GM21447 (cell line): Measurements from ENCODE around the gene HMCN2.
"Not testable (repeated sequence)": the region's sequence is repeated elsewhere in the genome, so short reads cannot be mapped to it uniquely, and the experiment has no call there.

ENCODE experiments used
- ATAC-seq: cut with Tn5 transposase; IDR thresholded peaks from one replicate; pipeline ENCODE4 v1.9.1; 2021; ENCODE audit not compliant: unreplicated experiment

The HMCN2 gene

DNA sequence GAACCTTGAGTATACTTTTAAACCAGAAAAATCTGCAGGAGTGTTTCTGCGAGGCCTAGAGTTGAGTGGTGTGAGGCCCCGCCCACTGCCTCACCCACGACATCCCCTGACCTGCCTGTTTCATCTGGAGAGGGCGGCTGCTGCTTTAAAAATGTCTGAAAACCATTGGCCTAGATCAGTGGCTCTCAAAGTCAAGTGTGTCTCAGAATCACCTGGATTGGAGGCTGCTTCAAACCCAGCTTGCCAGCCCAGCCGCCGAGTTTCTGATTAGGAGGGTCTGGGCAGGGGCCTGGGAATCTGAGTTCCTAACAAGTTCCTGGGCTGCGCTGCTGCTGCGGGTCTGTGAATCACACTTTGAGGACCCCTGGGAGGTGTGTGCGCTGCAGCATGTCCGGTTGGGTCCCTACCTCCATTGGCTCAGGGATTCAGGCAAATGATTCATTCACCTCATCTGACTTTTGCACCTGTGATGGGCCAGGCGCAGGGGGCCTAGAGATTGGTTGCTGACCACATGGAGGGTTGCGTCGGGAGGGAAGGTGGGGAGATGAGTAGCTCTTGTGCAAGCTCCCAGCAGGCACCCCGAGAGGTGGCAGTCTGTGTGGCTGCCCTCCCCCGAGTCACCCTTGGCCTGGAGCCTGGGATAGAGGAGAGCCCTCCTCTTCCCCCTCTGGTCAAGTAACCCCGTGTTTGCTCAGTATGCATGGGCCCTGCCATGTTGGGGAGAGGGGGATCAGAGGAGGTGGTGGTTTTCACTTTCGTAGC, 27.6 kb upstream of the HMCN2 start:
- no peak for ATAC-seq

GRCh38 chr9:130239363-130239695, 26.2 kb upstream of the HMCN2 start:
- ATAC-seq, result peak; percentile 16

- peak; percentile 59 for ATAC-seq
These were observed 25.8 kb upstream of the HMCN2 start for GRCh38 chr9:130239741-130240241.

DNA sequence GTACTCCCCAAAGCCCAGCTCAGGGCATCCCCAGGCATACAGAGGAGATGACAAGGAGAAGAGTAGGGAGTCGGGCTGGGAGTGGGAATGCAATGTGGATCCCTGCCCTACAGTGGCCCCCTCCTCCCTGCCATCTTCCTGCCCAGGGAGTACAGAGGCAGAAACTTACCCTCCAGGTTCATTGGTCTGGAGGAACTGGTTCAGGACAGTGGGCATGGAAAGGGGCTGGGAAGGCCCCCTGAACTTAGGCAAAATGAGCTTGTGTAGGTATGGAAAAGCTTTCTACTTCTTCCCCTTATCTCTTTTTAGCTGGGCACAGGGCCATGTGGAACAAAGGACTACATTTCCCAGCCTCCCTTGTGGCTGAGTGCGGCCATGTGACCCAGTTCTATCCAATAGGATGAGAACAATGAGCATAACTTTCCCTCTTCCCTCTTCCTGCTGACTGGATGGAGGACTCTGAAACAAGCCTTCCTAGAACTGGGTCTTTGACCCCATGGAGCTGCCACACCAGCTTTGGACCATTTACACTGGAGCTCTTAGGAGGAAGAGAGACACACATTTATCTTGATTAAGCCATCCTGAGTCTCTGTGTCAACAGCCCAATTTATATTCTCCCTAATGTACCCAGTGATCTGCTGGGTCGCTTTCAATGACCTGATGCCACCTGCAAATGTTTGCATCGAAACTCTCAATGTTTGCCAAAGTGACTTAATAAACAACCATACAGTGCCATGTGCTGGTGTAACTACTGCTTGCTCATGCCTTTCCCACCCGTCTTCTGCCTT, 25.0 kb upstream of the HMCN2 start:
- no peak for ATAC-seq

- ATAC-seq, result no peak
These were observed 24.4 kb upstream of the HMCN2 start for GRCh38 chr9:130241198-130241535.

DNA sequence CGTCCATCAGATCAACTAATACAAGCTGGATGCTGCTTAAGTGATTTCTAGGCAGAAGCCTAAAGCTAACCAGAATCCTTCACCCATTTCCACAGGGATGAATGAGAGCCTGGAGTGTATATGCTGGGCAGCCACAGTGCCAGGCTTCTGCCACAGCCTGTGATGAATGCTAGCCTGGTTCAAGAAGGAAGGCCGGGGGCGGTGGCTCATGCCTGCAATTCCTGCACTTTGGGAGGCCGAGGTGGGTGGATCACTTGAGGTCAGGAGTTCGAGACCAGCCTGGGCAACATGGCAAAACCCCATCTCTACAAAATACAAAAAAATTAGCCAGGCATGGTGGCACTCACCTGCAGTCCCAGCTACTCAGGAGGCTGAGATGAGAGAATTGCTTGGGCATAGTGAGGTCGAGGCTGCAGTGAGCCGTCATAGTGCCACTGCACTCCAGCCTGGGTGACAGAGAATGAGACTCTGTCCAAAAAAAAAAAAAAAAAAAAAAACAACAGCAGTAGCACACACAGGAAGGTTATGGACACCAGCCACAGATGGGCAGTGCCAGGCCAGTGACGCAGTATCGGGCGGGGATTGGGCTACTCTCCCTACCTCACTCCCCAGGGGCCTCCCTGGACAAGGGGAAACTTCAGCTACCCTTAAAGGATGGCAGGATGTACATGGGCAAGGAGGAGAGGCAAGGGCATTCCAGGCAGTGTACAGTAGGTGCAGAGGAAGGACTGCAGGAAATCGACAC, 23.1 kb upstream of the HMCN2 start:
- ATAC-seq, result no peak

DNA sequence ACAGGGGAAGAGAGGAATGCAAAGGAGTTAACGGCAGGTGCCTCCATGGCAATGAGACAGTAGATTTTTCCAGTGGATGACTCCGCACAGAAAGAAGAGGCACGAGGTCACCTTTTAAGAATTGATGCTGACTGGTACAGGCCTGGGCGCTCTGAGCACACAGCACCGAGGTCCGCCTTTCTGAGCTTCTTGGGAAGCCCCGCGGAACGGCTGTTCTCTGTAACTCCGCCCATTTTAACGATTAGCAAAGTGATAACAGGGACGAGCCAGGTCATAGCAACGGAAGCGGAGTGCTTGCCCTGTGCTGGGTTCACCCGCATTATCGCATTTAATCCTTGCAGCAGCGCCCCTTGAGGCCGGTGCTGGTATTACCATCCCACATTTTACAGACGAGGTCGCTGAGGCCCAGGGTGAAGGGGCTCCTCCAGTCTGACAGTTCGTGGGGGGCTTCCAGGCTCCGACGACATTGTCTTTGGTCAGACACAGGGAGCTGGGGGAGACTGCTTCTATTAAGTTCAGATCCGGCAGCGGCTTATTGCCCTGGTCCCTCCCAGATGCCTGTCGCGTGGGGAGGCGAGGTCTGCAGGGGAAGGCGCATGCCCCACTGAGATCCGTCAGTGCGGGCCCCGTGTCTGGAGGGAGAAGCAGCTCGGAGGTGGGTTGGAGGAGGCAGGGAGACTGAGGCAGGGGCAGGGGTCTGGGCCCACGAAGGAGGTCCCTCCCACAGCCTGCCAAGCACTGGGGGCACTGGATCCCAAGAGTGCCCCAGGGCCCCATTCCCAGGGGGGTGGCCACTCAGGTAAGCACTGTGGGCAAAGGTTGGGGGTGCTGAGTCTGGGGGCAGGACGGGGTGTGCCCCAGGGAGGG, 22.3 kb upstream of the HMCN2 start:
- ATAC-seq, result no peak

- ATAC-seq, result no peak
These were observed 21.7 kb upstream of the HMCN2 start for GRCh38 chr9:130243882-130244170.

DNA sequence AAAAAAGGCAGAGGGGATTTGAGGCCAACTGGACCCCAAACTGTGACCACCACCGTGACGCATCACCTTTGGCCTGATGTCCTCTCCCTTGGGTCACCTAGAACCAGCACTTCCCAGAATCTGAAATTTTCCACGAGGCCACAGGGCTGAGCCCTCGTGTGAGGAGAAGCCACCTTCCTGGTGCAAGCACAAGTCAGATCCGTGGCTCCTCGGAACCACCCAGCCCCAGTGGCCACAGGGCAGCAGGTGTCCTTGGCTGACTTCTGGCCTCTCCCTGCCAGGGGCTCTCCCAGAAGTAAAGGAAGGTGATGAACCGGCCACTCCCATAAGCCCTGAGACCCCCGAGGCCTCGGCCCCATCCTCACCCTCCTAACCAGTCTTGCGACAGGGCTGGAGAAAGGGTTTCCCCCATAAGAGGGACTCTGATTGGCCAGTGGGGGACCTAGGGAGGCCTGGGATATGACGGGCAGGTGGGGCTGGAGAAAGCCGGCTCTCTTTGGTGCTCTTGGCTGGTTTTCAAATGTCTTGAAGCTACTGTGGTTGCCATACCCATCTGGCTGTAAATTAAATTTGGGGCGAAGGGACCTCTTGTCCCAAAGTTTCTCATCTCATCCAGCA, 20.9 kb upstream of the HMCN2 start:
- ATAC-seq, result no peak

GRCh38 chr9:130245474-130245873, 20.1 kb upstream of the HMCN2 start:
- no peak for ATAC-seq

GRCh38 chr9:130246126-130246525, 19.4 kb upstream of the HMCN2 start:
- ATAC-seq, result no peak

GRCh38 chr9:130254747-130255630, 10.6 kb upstream of the HMCN2 start:
- no peak for ATAC-seq

- ATAC-seq, result no peak
These were observed 9.9 kb upstream of the HMCN2 start for GRCh38 chr9:130255631-130256134.

DNA sequence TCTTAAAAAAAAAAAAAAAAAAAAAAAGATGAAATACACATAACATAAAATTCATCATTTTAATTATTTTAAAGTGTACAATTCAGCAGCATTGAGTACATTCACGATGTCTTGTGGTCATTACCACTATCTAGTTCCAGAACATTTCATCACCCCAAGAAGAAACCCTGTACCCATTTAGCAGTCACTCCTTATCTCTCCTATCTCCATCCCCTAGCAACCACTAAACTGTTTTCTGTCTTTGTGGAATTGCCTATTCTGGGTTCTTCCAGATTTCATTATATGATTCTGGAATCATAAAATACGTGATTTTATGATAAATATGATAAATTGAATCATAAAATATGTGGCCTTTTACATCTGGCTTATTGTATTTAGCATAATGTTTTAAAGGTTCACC, 8.9 kb upstream of the HMCN2 start:
- no peak for ATAC-seq

DNA sequence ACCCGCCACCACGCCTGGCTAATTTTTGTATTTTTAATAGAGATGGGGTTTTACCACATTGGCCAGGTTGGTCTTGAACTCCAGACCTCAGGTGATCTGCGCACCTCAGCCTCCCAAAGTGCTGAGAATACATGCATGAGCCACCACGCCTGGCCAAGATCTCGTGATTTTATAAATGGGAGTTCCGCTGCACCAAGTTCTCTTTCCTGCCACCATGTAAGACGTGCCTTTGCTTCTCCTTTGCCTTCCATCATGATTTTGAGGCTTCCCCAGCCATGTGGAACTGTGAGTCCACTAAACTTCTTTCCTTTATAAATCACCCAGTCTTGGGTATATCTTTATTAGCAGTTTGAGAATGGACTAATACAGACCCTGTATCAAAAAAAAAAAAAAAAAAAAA, 7.4 kb upstream of the HMCN2 start:
- not testable (repeated sequence) for ATAC-seq

DNA sequence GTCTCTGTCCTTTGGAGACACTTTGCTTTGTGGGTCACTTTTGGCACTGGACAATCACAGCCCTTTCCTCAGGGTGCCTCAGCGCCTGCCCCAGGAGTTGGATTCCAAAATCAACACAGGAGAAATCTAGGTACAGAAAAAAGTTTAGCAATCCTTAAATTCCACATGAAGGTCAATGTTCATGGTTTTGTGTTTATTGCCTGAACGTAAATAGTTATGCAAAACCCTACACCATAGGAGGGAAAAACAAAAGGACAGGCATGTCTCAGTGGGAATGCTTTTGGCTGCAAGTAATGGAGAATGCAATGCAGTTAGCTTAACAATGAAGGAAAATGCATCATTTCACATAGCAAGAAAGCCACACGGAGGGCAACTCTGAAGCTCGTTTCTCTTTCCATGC, 6.5 kb upstream of the HMCN2 start:
- ATAC-seq, result no peak

GRCh38 chr9:130260816-130261765, 4.5 kb upstream of the HMCN2 start:
- no peak for ATAC-seq

GRCh38 chr9:130262061-130262745, 3.4 kb upstream of the HMCN2 start:
- ATAC-seq, result no peak
